IPS-15b (cell line): ENCODE data around the gene OR6X1.

Experiments
- H3K27me3 ChIP-seq: one replicate; pipeline ENCODE4 v1.6.1; 2013; ENCODE audit warnings: low read length; ENCODE audit not compliant: control insufficient read depth, insufficient read depth
- H3K36me3 ChIP-seq: one replicate; pipeline ENCODE4 v1.6.1; 2013; ENCODE audit warnings: low read length; ENCODE audit not compliant: control insufficient read depth, insufficient read depth
- H3K4me1 ChIP-seq: one replicate; pipeline ENCODE4 v1.6.1; 2013; ENCODE audit warnings: mild to moderate bottlenecking, low read length; ENCODE audit not compliant: control insufficient read depth, insufficient read depth
- H3K4me3 ChIP-seq: one replicate; pipeline ENCODE4 v1.5.1; 2013; ENCODE audit warnings: low read depth, low read length
- H3K9ac ChIP-seq: one replicate; pipeline ENCODE4 v1.6.1; 2013; ENCODE audit warnings: low read depth, mild to moderate bottlenecking, low read length
- H3K9me3 ChIP-seq: one replicate; pipeline ENCODE4 v1.6.1; 2013; ENCODE audit warnings: mild to moderate bottlenecking, low read length; ENCODE audit not compliant: control insufficient read depth, insufficient read depth

Gene OR6X1

GRCh38 chr11:123775289-123775688 lies 21.0 kb upstream of the OR6X1 start:
- Histone ChIP-seq H3K4me3 (no peak overlapping the region), H3K27me3 (no peaks in the 10 kb centered on the region), H3K36me3 (no peaks in the 10 kb centered on the region), H3K9me3 (no peaks in the 10 kb centered on the region), H3K4me1 (peaks cover 21% of the 10 kb centered on the region), H3K9ac (no peak overlapping the region)

DNA sequence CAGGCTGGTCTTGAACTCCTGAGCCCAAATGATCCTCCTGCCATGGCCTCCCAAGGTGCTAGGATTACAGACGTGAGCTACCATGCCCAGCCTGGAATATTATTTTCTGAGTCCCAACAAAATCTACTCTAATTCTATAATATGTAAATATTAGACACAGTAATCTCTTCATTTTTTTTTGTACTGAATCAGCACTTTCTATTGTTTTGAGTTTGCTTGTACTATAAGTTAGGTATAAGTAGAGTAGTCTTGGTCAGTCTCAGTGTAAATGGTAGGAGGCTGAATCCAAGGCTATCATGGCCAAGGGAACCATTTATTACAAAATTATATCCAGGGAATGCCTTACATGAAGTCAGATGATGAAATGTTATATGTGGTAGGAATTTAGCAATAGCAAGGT lies 19.6 kb upstream of the OR6X1 start:
- no peak overlapping the region for H3K9ac ChIP-seq
- no peaks in the 10 kb centered on the region for H3K9me3 ChIP-seq
- peaks cover 21% of the 10 kb centered on the region for H3K4me1 ChIP-seq
- H3K27me3 ChIP-seq, result no peaks in the 10 kb centered on the region
- no peaks in the 10 kb centered on the region for H3K36me3 ChIP-seq
- H3K4me3 ChIP-seq, result no peak overlapping the region

DNA sequence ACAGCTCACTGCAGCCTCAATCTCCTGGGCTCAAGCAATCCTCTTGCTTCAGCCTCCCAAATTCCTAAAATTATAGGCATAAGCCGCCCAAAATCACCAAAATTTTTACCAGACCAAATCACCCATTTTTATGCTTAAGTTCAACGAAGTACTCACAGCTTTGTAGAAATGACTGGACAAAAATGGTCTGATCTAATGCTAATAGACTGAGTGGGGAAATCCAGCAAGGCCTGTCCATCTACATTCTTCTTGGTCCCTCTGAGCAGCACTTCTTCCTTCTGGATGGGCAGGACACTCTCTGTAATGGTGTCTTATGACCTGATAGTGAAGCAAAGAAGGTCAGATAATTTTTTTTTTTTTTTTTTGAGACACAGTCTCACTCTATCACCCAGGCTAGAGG lies 18.7 kb upstream of the OR6X1 start:
- Histone ChIP-seq H3K27me3 (no peaks in the 10 kb centered on the region), H3K4me1 (peaks cover 21% of the 10 kb centered on the region), H3K36me3 (no peaks in the 10 kb centered on the region), H3K9me3 (no peaks in the 10 kb centered on the region), H3K9ac (no peak overlapping the region), H3K4me3 (no peak overlapping the region)

DNA sequence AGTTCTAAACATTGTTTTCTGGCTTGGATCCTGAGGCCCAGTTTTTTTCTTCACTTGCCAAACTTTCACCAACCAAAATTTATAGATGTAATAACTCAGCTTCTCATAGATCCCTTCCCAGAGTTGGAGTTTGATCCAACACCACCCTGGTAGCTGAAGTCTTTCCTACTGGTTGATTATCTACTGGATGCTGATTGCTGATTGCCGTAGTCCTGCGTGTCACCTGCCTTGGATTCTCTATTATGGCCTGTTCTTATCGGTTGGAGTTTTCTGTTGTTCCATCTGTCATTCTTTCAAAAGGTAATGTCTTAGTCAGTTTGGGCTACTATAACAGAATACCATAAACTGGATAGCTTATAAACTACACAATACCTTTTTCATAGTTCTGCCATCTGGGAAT lies 17.3 kb upstream of the OR6X1 start:
- Histone ChIP-seq H3K9ac (no peak overlapping the region), H3K9me3 (no peaks in the 10 kb centered on the region), H3K36me3 (no peaks in the 10 kb centered on the region), H3K4me1 (peaks cover 21% of the 10 kb centered on the region), H3K4me3 (no peak overlapping the region), H3K27me3 (no peaks in the 10 kb centered on the region)

GRCh38 chr11:123770712-123771111 lies 16.4 kb upstream of the OR6X1 start:
- H3K4me3 ChIP-seq, result no peak overlapping the region
- H3K36me3 ChIP-seq, result no peaks in the 10 kb centered on the region
- no peak overlapping the region for H3K9ac ChIP-seq
- H3K9me3 ChIP-seq, result no peaks in the 10 kb centered on the region
- no peaks in the 10 kb centered on the region for H3K27me3 ChIP-seq
- H3K4me1 ChIP-seq, result peaks cover 15% of the 10 kb centered on the region

GRCh38 chr11:123765601-123766000 lies 11.3 kb upstream of the OR6X1 start:
- Histone ChIP-seq H3K4me3 (no peak overlapping the region), H3K27me3 (no peaks in the 10 kb centered on the region)

GRCh38 chr11:123762422-123762821 lies 8.1 kb upstream of the OR6X1 start:
- H3K9me3 ChIP-seq, result no peaks in the 10 kb centered on the region
- no peak overlapping the region for H3K4me3 ChIP-seq

More at GRCh38 chr11:123765601-123766000, 11.3 kb upstream of the OR6X1 start:
- no peaks in the 10 kb centered on the region for H3K36me3 ChIP-seq
- H3K9me3 ChIP-seq, result no peaks in the 10 kb centered on the region
- H3K4me1 ChIP-seq, result no peaks in the 10 kb centered on the region
- no peak overlapping the region for H3K9ac ChIP-seq

GRCh38 chr11:123760894-123761293 lies 6.6 kb upstream of the OR6X1 start:
- Histone ChIP-seq H3K36me3 (no peaks in the 10 kb centered on the region), H3K9ac (no peak overlapping the region), H3K4me3 (no peak overlapping the region), H3K4me1 (no peaks in the 10 kb centered on the region), H3K27me3 (no peaks in the 10 kb centered on the region), H3K9me3 (no peaks in the 10 kb centered on the region)

More at GRCh38 chr11:123762422-123762821, 8.1 kb upstream of the OR6X1 start:
- H3K36me3 ChIP-seq, result no peaks in the 10 kb centered on the region
- H3K9ac ChIP-seq, result no peak overlapping the region
- no peaks in the 10 kb centered on the region for H3K27me3 ChIP-seq
- H3K4me1 ChIP-seq, result no peaks in the 10 kb centered on the region

GRCh38 chr11:123757976-123758375 lies 3.7 kb upstream of the OR6X1 start:
- Histone ChIP-seq H3K9ac (no peak overlapping the region), H3K27me3 (no peaks in the 10 kb centered on the region), H3K36me3 (no peaks in the 10 kb centered on the region), H3K9me3 (no peaks in the 10 kb centered on the region), H3K4me3 (no peak overlapping the region), H3K4me1 (no peaks in the 10 kb centered on the region)

DNA sequence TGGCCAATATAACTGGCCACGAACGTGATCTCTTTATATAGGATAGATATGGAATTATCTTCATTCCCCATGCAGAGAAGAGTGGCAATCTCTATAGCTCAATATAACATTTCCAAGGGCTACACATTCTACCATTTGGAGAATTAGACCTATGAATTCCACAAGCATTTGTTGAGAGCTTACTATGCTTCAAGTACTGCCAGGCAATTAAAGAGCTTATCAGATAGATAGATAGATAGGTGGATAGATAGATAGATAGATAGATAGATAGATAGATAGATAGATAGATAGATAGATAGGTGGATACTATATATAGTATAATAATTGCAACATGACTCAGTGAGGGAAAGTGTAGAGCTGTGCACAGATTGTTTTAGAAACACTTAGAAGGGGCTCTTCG lies 1.5 kb upstream of the OR6X1 start:
- H3K9me3 ChIP-seq, result no peaks in the 10 kb centered on the region
- H3K36me3 ChIP-seq, result no peaks in the 10 kb centered on the region
- no peaks in the 10 kb centered on the region for H3K4me1 ChIP-seq
- no peaks in the 10 kb centered on the region for H3K27me3 ChIP-seq
- H3K9ac ChIP-seq, result no peak overlapping the region
- no peak overlapping the region for H3K4me3 ChIP-seq

DNA sequence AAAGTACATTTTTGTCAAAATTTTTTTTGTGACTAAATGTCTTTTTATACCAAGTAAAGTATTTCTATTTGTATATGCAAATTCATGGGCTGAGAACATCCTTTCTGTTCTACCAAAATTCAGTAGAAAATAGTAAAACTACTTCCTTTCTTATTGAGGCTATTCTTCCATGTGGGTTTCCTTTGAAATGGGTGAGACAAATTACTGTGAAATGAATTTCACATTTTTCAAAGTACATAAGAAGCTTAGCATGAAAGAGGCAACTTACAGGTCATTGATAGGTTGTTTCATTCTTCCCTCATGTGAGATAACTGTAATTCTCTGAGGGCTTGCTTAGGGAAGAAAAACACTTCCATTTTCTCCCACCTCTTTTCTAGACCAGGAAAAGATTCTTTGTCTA lies 1.0 kb upstream of the OR6X1 start:
- Histone ChIP-seq H3K4me3 (no peak overlapping the region), H3K27me3 (no peaks in the 10 kb centered on the region)

DNA sequence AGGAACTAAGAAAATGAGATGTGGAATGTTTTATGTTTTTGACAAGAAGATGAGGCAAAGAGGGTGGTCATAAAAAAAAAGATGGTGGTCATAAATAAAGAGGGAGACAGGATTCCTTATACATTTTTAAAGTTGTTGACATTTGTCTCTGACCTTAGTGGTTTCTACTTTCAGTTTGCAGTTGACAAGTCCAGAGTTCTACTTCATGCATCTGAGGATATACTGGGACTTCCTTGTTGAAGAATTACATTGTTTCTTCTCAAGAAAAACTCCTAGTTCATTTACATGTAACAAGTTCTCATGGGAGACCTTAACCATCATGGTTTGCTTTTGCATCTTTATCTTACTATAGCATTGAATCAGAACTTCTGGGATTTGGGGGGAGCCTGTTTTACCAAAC lies 1.2 kb downstream of the OR6X1 start:
- H3K36me3 ChIP-seq, result no peaks in the 10 kb centered on the region
- no peaks in the 10 kb centered on the region for H3K27me3 ChIP-seq
- no peaks in the 10 kb centered on the region for H3K4me1 ChIP-seq
- H3K9ac ChIP-seq, result no peak overlapping the region
- peaks cover 3% of the 10 kb centered on the region for H3K9me3 ChIP-seq
- no peak overlapping the region for H3K4me3 ChIP-seq

More for the DNA sequence above, 1.0 kb upstream of the OR6X1 start:
- Histone ChIP-seq H3K9me3 (no peaks in the 10 kb centered on the region), H3K36me3 (no peaks in the 10 kb centered on the region), H3K9ac (no peak overlapping the region), H3K4me1 (no peaks in the 10 kb centered on the region)

DNA sequence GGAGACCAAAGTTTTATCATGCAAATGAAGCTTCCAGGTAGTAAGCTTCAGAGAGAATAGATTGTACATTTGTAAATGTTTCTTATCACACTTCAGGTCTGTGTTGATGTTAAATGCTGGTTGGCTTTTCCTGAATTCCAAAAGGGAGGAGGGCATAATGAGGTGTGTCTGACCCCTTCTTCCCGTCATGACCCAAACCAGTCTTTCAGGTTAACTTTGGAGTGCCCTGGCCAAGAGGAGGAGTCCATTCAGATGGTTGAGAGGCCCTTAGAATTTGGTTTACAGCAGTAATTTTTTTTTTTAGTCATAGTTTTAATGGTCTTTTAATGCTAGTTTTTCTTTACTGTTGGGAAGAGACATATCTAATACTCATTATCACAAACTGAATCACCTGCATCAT lies 2.5 kb downstream of the OR6X1 start:
- H3K9me3 ChIP-seq, result peaks cover 3% of the 10 kb centered on the region
- no peak overlapping the region for H3K4me3 ChIP-seq
- no peak overlapping the region for H3K9ac ChIP-seq
- H3K4me1 ChIP-seq, result no peaks in the 10 kb centered on the region
- no peaks in the 10 kb centered on the region for H3K27me3 ChIP-seq
- no peaks in the 10 kb centered on the region for H3K36me3 ChIP-seq
